HS-27A (cell line): ENCODE measurements around the gene L3MBTL1.

Experiments
- DNase-seq: peaks from one replicate; pipeline ENCODE4 v3.0.0-alpha.2; 2012; ENCODE audit warnings: low read depth, missing footprints

L3MBTL1 gene

DNA sequence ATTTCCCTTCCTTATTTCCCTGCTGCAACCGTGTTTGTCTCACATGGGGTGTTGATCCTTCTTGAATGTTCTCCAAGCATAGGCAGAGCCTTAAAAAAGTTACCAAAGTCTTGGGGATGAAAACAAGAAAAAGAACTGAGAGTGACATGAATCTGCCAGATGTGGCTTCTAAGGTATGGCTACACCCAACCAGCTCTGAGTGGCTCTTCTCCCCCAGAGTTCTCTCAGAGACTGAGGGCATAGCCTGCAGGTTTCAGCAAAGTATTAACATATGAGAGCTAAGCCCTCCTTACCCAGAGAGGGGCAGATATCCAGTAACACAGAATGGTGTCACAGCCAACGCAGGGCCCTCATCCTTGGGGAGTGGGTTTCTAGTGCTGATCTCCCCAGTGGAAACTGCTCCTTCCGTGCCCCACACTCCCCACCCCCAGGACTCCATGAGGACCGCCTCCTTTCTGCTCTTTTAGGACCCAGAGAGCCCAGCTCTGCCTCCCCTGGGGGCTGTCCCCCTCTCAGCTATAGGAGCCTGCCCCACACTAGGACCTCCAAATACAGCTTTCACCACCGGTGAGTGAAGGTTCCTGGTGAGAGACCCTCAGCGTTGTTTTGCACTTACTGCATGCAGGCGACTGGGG, 28.0 kb downstream of the L3MBTL1 start:
- DNase-seq, result no peak

DNA sequence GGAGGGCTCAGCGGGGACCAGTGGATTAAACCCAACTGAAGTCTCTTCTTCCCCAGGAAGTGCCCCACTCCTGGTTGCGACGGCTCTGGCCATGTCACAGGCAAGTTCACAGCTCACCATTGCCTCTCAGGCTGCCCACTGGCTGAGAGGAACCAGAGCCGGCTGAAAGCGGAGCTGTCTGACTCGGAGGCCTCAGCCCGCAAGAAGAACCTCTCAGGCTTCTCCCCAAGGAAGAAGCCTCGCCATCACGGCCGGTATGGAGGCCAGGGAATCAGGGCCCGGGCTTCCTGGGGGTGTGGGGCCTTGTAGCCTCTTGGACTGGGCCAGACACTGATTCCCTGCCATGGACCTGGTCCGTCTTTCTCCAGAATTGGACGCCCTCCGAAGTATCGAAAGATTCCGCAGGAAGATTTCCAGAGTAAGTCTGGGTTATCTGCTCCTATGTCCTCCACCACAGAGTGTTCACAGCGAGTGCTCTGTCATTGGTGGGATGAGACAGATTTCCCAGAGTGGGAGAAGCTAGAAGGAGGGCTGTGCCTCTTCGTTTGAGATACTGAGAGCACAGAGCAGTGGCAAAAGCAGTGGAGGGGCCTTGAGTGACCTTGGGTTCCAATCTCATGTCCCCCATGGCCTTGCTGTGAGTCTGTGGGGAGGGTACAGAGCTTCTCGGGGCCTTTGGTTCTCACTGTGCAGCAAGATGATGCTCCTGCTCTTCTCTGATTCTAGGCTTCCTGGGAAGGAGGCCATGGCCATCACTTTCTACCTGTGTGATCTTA, 28.7 kb downstream of the L3MBTL1 start:
- DNase-seq, result no peak

DNA sequence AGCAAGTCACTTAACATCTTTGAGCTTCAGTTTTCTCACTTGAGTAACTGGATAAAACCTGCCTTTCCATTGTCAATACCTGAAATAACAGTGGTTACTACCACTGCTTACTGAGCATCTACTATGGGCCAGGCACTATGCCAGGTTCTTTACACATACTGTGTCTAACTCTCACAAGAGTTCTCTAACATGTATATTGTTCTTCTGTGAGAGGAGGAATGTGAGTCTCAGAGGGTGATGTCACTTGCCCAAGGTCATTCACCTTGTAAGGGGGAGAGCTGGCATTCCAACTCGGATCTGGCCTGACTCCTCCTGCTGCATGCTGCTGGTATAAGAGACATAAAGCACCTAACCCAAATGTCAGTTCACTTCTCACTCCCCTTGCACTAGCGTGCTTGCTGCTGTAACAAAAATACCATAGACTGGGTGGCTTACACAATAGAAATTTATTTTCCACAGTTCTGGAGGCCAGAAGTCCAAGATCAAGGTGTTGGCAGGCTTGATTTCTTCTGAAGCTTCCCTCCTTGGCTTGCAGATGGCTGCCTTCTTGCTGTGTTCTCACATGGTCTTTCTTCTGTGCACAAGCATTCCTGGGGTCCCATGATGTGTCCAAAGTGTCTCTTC, 29.4 kb downstream of the L3MBTL1 start:
- DNase-seq, result no peak

DNA sequence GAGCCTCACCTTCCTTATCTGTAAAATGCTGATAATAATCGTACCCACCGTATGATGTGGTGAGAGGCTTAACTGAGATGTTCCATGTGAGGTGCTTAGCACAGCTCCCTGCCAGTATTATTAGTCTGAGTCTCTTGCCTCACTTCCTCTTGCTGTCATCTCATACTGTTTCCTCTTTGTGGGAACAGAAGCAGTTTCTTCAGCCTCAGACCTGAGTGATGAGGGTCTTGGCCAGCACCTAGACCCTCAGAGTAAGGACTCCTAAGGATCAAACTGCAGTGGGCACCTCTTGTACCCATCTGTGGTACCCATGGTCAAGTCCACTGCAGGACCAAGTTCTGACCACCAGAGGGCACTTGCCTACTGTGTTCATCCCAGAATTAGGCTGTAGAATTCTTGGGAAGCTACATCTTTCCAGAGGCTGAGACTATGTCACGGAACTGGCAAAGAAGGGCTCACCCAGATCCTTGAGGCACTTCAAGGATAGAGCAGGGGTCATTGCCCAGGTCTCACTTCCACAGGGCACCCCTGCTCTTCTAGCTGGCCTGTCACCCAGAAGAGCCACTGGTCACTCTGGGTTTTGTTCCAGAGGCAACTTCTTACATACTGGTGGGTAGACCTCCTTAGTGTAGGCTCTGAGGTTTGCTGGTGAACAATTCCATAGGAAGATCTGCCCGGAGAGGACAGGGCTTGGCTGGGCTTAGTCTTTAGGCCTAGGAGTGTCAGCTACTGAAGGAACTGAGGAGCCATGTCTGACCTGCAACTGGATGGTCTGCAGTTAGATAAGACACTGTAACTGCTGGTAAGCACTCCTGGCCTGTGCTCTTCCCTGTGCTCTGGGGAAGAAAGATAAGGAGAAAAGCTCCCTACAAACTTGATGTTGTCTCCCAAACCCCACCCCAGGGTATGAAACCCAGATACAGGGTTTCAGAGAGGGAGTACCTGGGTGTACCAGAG, 30.7 kb downstream of the L3MBTL1 start:
- peak; percentile 45 for DNase-seq

DNA sequence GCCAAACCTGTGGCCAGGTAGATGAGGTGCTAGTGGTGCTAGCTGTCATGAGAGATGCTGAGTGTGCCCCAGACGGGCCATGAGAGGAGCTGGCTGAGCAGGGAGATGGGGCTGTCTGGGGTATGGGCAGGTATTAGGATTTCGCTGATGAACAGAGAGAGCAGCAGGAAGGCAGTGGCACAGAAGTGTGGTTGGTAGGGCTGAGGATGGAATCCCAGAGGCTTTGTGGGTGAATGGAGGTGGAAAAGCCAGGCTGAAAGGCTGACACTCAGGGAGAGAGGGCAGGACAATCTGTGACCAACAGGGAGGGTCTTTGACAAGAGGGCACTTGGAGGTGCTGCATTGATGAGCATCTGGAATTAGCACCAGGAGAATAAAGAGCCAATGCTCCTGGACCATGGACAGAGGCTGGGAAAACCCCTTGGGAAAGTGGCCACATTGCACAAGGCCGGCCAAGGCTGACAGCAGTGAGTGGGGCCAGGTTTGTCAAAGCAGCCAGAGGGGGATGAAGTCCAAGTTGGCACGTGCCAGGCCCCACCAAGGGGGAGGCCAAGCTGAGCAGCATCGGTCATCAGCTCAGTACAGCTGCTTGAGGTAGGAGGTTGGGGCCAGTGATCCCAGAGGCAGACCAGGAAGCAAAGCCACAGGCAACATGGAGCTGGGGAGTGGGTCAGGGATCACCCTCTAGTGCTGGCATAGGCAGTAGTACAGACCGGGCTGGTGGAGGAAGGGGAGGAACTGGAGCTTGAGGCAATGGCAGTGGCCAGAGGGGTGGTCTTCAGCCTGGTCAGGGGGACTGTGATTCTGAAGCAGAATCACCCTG, 31.6 kb downstream of the L3MBTL1 start:
- DNase-seq, result no peak

DNA sequence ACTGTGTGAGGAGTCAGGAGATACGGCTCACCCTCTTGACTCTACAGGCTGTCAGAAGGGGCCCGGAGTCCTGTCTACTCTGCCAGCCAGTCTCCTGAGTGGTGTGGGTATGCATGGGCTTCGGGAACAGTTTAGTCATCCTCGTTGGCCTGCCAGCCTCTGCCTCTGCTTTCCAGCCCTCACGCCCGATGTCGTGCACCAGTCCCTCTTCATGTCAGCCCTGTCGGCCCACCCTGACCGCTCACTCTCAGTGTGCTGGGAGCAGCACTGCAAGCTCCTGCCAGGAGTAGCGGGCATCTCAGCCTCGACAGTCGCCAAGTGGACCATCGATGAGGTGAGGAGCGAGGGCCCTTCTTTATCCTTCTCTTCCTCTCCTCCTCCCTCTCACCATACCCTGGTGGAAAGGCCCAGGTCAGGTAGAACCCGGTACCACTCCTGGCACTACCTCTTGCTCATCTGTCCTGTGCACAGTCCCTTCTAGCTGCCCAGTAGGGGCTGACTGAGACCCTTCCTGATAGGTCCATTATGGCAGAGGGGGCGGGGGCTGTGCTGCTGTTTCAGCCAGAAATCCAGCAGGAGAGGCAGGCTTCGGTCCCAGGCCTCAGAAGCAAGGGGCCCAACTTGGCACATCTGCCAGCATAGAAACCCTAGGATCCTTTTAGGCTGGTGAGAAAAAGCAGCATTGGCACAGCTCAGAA, 32.6 kb downstream of the L3MBTL1 start:
- DNase-seq, result no peak

DNA sequence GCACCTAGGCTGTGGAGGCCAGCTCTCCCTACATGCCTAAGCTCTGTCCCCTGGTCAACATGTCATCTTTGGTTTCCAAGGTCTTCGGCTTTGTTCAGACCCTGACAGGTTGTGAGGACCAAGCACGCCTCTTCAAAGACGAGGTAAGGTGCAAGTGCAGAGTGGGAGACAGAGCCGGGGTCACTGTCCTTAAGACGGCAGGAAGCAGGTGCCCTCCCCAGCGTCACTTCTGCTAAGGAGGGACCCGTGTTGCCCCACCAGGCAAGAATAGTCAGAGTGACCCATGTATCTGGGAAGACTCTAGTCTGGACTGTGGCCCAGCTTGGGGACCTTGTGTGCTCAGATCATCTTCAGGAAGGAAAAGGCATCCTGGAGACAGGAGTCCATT, 33.2 kb downstream of the L3MBTL1 start:
- DNase-seq, result no peak

DNA sequence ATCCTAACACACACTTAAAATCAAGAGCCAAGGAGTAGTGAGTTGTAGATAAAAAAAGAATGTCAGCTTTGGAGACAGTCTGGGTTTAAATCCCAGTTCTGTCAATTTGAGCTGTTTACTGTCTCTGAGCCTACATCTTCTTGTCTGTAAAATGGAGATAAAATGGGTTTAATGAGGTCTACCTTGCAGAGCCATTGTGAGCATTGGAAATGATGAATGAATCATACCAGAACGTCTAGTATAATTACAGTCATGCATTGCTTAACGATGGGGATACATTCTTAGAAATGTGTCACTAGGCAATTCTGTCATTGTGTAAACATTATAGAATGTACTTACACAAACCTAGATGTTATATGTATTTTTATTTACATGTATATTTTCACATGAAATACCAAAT, 33.7 kb downstream of the L3MBTL1 start:
- no peak for DNase-seq

DNA sequence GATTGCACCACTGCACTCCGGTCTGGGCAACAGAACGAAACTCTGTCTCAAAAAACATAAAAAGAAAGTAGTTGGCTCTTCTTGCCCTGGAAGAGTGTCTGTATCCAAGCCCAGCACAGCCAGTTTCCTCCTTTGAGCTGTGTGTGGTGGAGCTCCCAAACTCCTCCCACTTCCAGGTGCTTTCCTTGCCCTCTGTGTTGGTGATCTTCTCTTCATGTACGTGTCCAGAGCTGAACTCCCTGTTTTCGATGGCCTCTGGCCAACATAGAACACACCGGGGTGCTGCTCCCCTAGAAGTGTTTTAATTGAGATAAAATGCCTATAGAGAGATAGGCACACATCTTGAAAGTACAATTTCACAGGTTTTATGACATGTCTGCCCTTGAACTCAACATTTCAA, 34.7 kb downstream of the L3MBTL1 start:
- no peak for DNase-seq

DNA sequence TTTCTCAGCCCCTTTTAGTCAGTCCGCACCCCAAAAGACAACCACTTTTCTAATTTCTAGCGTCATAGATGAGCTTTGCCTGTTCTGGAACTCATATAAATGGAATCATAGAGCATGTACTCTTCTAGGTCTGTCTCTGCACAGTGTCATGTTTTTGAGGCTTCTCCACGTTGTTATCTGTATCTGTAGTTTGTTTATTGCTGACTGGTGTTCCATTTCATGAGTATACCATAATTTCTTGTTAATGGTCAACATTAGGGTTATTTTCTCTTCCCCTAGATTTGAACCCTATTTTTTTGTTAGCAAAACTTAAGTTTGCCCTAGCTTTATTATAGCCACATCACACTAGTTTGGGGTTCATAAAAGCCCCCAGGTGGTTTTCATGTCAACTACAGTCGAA, 35.2 kb downstream of the L3MBTL1 start:
- no peak for DNase-seq

DNA sequence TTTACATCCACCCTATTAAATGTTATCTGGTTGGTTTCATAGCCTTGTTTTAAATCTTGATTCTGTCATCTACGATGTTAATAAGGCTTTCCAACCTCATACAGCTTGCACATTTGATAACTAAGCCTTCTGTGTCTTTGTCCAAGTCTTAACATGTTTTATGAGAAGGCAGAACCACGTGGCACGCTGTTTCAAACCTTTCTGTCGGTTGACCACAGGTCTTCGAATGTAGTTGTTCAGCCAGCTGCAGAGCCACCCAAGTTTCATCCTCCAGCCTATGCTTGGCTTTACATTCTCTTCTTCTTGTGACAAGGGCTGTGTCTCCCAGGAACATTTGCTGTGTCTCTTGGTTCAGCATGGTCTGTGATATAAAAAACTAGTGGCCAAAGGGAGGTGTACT, 35.6 kb downstream of the L3MBTL1 start:
- DNase-seq, result no peak

DNA sequence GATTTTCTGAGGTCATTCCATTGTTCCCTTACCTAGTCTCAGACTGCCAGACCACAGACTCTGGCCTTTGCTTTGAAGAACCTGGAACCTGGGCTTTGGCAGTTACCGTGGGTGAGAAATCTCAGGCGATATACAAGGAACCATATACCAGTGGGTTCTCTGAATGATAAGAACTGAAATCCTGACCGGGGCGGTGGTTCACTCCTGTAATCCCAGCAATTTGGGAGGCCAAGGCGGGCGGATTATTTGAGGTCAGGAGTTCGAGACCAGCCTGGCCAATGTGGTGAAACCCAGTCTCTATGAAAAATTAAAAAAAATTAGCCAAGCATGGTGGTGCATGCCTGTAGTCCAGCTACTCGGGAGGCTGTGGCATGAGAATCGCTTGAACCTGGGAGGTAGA, 37.0 kb downstream of the L3MBTL1 start:
- DNase-seq, result no peak

DNA sequence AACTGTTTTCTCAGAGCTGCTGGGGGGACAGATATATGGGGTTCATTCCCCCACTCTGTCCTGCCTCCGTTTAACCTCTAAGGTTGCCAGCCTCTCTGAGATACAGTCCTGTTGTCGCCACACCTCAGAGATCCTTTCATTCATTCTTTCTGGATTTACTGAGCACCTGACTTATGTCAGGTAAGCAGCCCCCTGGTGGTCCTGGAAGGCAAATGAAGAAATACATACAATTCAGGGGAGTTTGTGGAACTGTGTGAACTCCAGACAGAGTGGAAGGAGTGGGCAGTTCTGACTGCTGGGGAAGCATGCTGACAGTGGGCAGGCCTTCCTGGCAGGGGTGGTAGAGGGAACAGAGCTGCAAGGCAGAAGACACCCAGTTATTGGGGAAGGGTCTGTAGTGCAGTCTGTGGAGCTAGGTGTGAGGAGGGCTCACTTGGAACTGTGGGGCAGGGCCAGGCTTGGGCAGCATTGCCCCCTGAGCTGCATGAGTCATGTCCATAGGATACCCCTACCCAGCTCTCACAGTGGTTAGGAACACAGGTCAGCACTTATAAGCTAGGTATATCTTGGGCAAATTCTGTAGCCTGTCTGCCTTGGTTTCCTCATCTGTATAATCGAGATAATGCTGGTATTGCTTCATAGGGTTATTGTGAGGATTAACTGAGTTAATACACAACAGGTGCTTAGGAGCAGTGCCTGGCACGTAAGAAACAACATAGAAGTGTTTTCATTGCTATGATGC, 38.5 kb downstream of the L3MBTL1 start:
- DNase-seq, result no peak

DNA sequence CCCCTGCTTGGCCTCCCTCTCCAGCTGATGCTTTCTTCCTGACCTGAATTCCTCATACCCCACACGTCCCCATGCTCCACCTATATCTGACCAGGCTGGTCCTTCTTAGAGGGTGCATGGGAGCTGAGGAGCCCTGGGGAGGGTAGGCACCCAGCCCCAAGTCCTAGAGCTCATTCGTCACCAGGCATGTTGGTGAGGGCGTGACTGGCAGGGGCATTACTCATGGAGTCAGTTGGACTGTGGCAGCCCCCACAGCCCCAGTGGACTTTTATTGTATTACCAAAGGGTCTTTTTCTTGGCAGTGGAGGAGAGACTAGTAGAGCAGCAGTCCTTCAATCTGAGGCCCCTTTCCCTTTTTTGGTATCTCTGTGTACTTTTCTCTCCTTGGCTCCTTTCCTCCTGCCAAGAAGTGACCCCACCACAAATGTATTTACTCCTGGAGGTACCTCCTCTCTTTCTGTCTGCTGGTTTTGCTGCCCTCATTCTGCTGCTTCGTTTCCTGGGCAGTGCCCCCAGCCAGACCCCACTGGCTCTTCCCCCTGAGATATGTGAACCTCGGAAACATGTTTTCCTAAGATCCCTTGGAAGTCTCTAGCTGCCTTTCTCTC, 40.9 kb downstream of the L3MBTL1 start:
- DNase-seq, result no peak

DNA sequence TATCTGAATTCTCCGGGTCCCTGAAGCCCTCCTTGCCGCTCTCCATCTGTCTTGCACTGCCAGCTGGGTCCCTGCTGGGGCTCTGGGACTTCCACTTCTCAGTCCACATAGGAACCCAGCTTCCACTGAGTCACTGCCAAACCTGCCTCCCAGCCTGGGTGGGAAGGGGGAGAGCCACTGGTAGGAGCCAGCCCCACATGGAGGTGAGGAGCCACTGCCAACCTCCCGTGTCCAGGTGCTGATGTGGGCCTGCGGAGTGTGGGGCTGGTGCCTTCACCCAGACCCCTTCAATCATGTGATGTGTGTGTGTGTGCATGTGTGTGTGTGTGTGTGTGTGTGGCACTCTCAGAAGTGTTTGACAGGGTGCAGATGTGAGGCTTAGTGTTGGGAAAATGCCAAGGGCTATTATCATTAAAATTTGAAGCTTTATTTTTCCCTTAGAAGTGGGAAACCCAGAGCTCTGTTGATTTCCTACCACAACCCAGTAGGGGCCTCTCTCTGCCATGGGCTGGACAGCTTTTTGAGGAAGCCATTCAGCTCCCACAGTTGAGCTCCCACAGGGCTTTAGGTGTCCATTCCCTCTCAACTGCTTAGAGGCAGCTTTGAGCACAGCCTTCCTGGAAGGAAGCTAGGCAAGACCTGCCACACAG, 42.0 kb downstream of the L3MBTL1 start:
- no peak for DNase-seq

DNA sequence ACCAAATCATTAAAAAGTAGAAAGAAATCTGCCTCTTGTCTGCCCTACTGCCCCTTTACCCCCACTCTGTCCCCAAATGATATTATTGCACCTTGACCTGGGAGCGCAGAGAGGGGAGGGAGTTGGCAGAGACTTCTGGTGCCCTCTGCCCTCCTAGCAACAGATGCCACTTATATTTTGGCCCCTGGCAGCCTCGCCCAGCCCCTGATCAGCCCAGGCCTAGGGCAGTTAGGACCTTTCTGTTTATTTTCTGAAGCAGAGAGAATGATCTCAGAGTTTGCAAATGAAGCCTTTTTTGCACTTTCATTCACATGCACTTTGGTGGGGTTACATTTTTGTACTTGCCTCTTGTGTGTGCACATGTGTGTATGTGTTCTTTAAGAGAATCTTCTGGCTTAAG, 43.0 kb downstream of the L3MBTL1 start:
- no peak for DNase-seq

DNA sequence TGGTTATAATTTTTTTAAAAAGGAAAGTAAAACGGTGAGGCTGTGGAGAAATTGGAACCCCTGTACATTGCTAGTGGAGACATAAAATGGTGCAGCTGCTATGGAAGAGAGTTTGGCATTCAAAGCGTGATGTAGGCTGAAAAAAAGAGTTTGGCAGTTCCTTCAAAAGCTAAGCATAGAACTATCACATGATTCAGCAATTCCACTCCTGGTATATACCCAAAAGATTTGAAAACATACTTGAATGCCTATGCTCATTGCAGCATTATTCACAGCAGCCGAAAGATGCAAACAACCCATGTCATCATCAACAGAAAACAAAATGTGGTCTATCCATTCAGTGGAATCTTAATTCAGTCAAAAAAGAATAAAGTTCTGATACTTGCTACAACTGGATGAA, 46.9 kb downstream of the L3MBTL1 start:
- no peak for DNase-seq

DNA sequence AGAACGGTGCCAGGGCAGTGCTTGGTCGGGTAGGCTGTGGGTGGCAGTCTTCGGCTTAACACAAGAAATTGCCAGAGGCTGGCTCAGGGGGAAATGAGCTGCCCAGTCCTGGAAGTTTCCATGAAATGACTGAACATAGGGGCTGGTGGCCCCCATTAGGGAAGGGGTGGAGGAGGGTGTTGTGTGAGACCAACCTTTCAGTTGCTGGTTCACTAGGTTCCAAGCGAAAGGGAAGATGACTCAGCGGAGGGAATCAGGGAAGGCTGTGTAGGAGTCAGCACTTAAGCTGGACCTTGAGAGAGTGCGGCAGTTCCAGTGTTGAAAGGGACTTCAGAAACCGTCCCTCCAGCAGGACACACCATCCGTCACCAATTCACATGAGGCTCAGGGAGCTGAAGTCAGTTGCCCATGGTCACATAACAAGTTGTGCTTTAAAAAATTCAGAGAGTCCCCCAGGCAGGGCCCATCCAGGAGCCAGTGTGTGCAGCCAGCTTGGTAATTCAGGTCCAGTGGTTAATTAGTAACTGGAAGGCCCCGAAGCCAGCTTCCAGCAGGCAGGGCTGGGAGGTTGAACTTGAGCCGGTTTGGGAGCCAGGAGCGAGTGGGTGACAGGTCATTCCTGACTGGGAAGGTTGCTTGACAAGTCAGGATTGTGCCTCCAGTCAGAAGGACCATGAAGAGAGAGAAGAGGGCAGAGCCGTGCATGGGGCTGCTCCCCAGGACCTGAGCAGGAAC, 51.1 kb downstream of the L3MBTL1 start, which contains the start of gene SGK2:
SGK2 (plus strand) TSS at position 616 of the 735 bp plus-strand sequence. CDS start 7,469 bp downstream, outside the sequence.
- no peak for DNase-seq
